Panc1 (cell line): ENCODE data around the gene GBX1. TPM values are rescaled to one million over a fixed set of nuclear protein-coding genes. Genes with fewer than 3 reads are reported as not detected.

ENCODE experiments used
- ATAC-seq: fragments of 200-7000 bp; cut with Tn5 transposase; 2 replicates; pipeline ENCODE4 v1.9.1; 2020; ENCODE audit warnings: mild to moderate bottlenecking, moderate library complexity
- BruUV-seq: library from RNA; stranded (reverse); fragments of 400-500 nt; replicated peaks from 2 replicates; lab custom pipeline; 2021; lab: Mats Ljungman, UMichigan
- CTCF ChIA-PET: fragments of 300-600 bp; sonication (Branson Sonifier 250); formaldehyde crosslinking; loops from one replicate; lab custom pipeline; 2022; ENCODE audit warnings: antibody characterized with exemption; lab: Charles Lee
- POLR2A ChIA-PET: fragments of 300-600 bp; sonication (Branson Sonifier 250); formaldehyde crosslinking; loops from one replicate; lab custom pipeline; 2022; ENCODE audit warnings: antibody characterized with exemption; lab: Charles Lee
- DNase-seq: peaks from one replicate; pipeline ENCODE4 v3.0.0-alpha.2; 2010; ENCODE audit warnings: low read depth, low spot score
- H3K27ac ChIP-seq: 2 replicates; pipeline ENCODE4 v1.5.1; 2011; ENCODE audit warnings: mild to moderate bottlenecking, low read length, inconsistent platforms
- H3K27me3 ChIP-seq: fragments of 200-500 bp; sonication (Bioruptor generic); 2 replicates; pipeline ENCODE4 v1.6.0; 2014; ENCODE audit warnings: low read length, inconsistent platforms; ENCODE audit not compliant: control insufficient read depth, insufficient read depth
- H3K36me3 ChIP-seq: fragments of 200-500 bp; sonication (Bioruptor generic); 2 replicates; pipeline ENCODE4 v1.5.1; 2014; ENCODE audit warnings: inconsistent platforms, mild to moderate bottlenecking, low read length, moderate library complexity; ENCODE audit not compliant: control insufficient read depth, insufficient read depth
- H3K4me1 ChIP-seq: 2 replicates; pipeline ENCODE4 v1.5.1; 2011; ENCODE audit warnings: inconsistent platforms, mild to moderate bottlenecking, low read length, moderate library complexity; ENCODE audit not compliant: control insufficient read depth, insufficient read depth
- H3K4me3 ChIP-seq, 2 experiments: 2 replicates each; pipeline ENCODE4 v1.5.1; 2011 to 2012; ENCODE audit warnings: low read depth in 2 of 2, low read length in 2 of 2, mild to moderate bottlenecking in 2 of 2, inconsistent platforms in 1 of 2, moderate library complexity in 1 of 2
- H3K9me3 ChIP-seq: fragments of 200-500 bp; sonication (Bioruptor generic); 2 replicates; pipeline ENCODE4 v1.5.1; 2014; ENCODE audit warnings: low read depth, mild to moderate bottlenecking, inconsistent platforms, low read length, moderate library complexity; ENCODE audit not compliant: control insufficient read depth, insufficient read depth
- POLR2AphosphoS5 ChIP-seq: IDR thresholded peaks from 2 replicates; pipeline ENCODE4 v1.6.1; 2012; ENCODE audit warnings: mild to moderate bottlenecking, low read depth, low read length, moderate library complexity
- SIN3A ChIP-seq: IDR thresholded peaks from 2 replicates; pipeline ENCODE4 v1.6.1; 2012; ENCODE audit warnings: low read depth, mild to moderate bottlenecking, low read length, moderate library complexity, borderline replicate concordance; ENCODE audit not compliant: insufficient read depth
- TCF7L2 ChIP-seq: IDR thresholded peaks from 2 replicates; pipeline ENCODE4 v1.6.1; 2011; ENCODE audit warnings: mild to moderate bottlenecking, low read depth, low read length, inconsistent platforms
- in situ Hi-C: cut with HindIII; loops from 2 replicates; pipeline ENCODE4 v1.10.0; 2016; ENCODE audit warnings: low sequenced_read_pairs, low pct_unique_long_range_greater_than_20kb
- intact Hi-C: fragments of 100-400 bp; cut with micrococcal nuclease; formaldehyde crosslinking; loops from one replicate; pipeline ENCODE4 v1.10.0; 2022; ENCODE audit not compliant: unreplicated experiment
- total RNA-seq: library from RNA; stranded (reverse); gene quantifications from one replicate; pipeline ENCODE4 v1.2.1, GENCODE V29; 2021; ENCODE audit not compliant: unreplicated experiment
- TF ChIP-seq, protein P1 (sequence below): fragments of 450-650 bp; IDR thresholded peaks from 2 replicates; pipeline ENCODE4 v1.5.1; 2017; ENCODE audit warnings: mild to moderate bottlenecking
- TF ChIP-seq, protein P2 (sequence below), 2 experiments: IDR thresholded peaks; 2 replicates each; pipeline ENCODE4 v1.6.1; 2011 to 2012; ENCODE audit warnings: low read depth in 2 of 2, control low read depth in 1 of 2, low read length in 1 of 2, mild to moderate bottlenecking in 1 of 2, moderate library complexity in 1 of 2; ENCODE audit not compliant: insufficient read depth in 1 of 2

Gene GBX1
- total RNA-seq, 1 experiment from 2014 or later, result not detected

- CTCF ChIA-PET, result no interaction called here
- no peak for ATAC-seq
These were observed 45.2 kb downstream of the GBX1 start for GRCh38 chr7:151122276-151122675.

DNA sequence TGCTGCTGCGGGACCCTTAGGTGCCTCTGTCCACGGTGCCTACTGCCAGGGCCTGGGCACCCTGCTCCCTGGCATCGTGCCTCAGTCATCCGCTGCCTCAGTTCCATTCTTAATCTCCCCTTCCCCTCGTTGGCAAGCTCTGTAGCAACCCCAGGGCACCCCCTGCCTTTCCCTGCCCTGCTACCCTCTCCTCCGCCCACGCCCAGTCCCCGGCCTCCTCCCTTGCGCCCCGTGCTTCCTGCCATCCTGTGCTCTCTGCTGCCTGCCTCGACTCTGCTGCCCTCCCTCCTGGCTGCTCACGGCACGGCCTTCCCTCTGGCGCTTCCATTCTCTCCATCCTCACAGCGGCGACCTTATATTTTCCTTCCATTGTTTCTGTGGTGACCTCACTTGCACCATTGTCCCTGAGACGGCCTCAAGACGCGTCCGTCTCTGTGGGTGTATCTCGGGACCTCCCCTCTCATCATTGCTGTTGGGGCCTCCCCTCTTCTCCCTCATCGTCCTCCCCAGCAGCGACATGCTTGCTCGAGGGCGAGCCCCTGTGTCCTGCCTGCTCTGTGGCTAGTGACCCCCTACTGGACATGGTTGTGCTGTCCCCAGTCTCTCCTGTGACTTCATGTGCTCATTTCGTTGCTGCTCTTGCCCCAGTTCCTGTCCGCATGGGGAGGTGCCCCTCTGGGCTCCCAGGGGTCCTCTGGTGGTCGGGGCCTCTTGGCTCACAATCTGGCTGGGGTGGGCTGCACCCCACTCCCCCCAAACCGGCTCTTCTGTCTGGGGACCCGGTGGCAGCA is 45.9 kb downstream of the GBX1 start:
- POLR2A ChIA-PET, result no interaction called here

More at GRCh38 chr7:151122276-151122675, 45.2 kb downstream of the GBX1 start:
- POLR2A ChIA-PET, result no interaction called here
- H3K9me3 ChIP-seq, result no peaks in the 10 kb centered on the region
- H3K27ac ChIP-seq, result no peak overlapping the region
- no peaks in the 10 kb centered on the region for H3K36me3 ChIP-seq
- TF ChIP-seq POLR2AphosphoS5, result no peak
- TF ChIP-seq, protein P1, sequence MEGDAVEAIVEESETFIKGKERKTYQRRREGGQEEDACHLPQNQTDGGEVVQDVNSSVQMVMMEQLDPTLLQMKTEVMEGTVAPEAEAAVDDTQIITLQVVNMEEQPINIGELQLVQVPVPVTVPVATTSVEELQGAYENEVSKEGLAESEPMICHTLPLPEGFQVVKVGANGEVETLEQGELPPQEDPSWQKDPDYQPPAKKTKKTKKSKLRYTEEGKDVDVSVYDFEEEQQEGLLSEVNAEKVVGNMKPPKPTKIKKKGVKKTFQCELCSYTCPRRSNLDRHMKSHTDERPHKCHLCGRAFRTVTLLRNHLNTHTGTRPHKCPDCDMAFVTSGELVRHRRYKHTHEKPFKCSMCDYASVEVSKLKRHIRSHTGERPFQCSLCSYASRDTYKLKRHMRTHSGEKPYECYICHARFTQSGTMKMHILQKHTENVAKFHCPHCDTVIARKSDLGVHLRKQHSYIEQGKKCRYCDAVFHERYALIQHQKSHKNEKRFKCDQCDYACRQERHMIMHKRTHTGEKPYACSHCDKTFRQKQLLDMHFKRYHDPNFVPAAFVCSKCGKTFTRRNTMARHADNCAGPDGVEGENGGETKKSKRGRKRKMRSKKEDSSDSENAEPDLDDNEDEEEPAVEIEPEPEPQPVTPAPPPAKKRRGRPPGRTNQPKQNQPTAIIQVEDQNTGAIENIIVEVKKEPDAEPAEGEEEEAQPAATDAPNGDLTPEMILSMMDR, result peak; percentile 62; the same call in 1 of the 2 replicates
- intact Hi-C loops, result loop anchor here (5.0 kb wide), 1 partner anchor 180 kb away; no protein-coding TSS in a partner anchor
- no peaks in the 10 kb centered on the region for H3K4me1 ChIP-seq
- no peak for DNase-seq
- H3K27me3 ChIP-seq, result no peaks in the 10 kb centered on the region
- in situ Hi-C loops, result no loop called here
- no peak overlapping the region for H3K4me3 ChIP-seq
- BruUV-seq, result no TSS peak

More for the DNA sequence above, 45.9 kb downstream of the GBX1 start:
- no peaks in the 10 kb centered on the region for H3K36me3 ChIP-seq
- DNase-seq (no peak), ATAC-seq (no peak)
- no peaks in the 10 kb centered on the region for H3K27me3 ChIP-seq
- intact Hi-C loops (loop anchor here (5.0 kb wide), 1 partner anchor 181 kb away; no protein-coding TSS in a partner anchor), in situ Hi-C loops (no loop called here)
- BruUV-seq, result no TSS peak
- TF ChIP-seq, protein P1, result no peak
- no peak for TF ChIP-seq POLR2AphosphoS5
- TF ChIP-seq TCF7L2, result no peak
- TF ChIP-seq, protein P2, sequence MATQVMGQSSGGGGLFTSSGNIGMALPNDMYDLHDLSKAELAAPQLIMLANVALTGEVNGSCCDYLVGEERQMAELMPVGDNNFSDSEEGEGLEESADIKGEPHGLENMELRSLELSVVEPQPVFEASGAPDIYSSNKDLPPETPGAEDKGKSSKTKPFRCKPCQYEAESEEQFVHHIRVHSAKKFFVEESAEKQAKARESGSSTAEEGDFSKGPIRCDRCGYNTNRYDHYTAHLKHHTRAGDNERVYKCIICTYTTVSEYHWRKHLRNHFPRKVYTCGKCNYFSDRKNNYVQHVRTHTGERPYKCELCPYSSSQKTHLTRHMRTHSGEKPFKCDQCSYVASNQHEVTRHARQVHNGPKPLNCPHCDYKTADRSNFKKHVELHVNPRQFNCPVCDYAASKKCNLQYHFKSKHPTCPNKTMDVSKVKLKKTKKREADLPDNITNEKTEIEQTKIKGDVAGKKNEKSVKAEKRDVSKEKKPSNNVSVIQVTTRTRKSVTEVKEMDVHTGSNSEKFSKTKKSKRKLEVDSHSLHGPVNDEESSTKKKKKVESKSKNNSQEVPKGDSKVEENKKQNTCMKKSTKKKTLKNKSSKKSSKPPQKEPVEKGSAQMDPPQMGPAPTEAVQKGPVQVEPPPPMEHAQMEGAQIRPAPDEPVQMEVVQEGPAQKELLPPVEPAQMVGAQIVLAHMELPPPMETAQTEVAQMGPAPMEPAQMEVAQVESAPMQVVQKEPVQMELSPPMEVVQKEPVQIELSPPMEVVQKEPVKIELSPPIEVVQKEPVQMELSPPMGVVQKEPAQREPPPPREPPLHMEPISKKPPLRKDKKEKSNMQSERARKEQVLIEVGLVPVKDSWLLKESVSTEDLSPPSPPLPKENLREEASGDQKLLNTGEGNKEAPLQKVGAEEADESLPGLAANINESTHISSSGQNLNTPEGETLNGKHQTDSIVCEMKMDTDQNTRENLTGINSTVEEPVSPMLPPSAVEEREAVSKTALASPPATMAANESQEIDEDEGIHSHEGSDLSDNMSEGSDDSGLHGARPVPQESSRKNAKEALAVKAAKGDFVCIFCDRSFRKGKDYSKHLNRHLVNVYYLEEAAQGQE (IDR thresholded peaks at IDR 0.05; ENCODE audit: insufficient read depth in 1 of 2, low read depth in 2 of 2, low read length in 1 of 2), result no peak
- TF ChIP-seq SIN3A, result no peak
- CTCF ChIA-PET, result no interaction called here
- no peaks in the 10 kb centered on the region; the same call in 1 of the 2 replicates for H3K4me1 ChIP-seq
- H3K27ac ChIP-seq, result no peak overlapping the region
- no peak overlapping the region for H3K4me3 ChIP-seq
- H3K9me3 ChIP-seq, result no peaks in the 10 kb centered on the region
